ENCODE measurements around the gene CHRM1.

The CHRM1 gene

GRCh38 chr11:62925745-62926679, 4.8 kb upstream of the CHRM1 start:
- no peak for DNase-seq (ENCODE audit: low read depth)

- no peak for DNase-seq (ENCODE audit: low read depth)
These were observed 4.1 kb upstream of the CHRM1 start for GRCh38 chr11:62925308-62925707.

- DNase-seq (ENCODE audit: low read depth), result no peak
These were observed 2.6 kb upstream of the CHRM1 start for GRCh38 chr11:62923601-62924411.

GRCh38 chr11:62922653-62923431, 1.7 kb upstream of the CHRM1 start:
- DNase-seq (ENCODE audit: low read depth), result no peak

DNA sequence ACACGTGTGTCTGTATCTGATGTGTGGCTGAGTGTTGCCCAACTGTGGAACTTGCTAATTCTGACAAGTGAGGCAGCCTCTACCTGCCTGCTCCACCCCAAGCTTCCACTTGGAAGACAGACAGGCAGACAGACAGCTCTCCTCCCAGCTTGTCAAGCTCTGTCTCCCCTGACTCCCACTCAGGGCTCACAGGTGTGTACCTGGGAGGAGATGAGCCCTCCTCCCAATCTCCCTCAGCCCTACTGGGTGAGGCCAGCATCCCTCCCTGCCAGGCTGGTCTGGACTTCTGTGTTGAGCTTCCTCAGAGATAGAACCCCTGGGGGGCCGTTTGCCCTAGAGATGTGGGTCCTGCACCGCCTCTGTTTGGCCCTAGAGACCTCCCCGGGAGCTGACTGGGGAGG, 1.0 kb upstream of the CHRM1 start:
- DNase-seq (ENCODE audit: low read depth), result no peak

DNA sequence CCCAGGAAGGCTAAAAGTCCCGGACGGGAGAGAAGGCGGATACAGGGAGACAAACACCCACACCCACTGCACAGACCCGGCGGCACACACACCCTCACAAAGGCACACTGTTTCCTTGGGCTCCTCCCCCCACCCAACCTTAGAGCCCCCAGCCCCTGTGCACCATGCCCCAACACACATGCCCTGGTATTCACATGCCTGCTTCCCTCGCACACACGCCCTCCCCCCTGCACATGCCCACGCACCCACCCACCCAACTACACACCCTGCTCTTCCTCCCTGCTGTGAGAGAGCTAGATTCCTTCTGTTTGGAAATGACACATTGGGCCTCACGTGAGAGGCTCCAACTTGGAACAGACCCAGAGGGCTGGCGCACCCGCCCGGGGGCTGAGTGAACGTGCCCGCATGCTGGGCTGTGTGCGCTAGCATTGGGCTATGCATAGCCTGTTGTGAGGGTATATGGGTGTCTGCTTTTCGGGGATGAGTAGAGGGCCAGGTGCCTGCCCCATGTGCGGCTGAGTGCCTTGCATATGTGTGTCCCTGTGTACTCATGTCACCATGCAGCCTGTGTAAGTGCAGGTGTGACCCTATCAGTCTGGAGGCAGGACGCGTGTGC, 518 bp upstream of the CHRM1 start:
- DNase-seq (ENCODE audit: low read depth), result no peak

DNA sequence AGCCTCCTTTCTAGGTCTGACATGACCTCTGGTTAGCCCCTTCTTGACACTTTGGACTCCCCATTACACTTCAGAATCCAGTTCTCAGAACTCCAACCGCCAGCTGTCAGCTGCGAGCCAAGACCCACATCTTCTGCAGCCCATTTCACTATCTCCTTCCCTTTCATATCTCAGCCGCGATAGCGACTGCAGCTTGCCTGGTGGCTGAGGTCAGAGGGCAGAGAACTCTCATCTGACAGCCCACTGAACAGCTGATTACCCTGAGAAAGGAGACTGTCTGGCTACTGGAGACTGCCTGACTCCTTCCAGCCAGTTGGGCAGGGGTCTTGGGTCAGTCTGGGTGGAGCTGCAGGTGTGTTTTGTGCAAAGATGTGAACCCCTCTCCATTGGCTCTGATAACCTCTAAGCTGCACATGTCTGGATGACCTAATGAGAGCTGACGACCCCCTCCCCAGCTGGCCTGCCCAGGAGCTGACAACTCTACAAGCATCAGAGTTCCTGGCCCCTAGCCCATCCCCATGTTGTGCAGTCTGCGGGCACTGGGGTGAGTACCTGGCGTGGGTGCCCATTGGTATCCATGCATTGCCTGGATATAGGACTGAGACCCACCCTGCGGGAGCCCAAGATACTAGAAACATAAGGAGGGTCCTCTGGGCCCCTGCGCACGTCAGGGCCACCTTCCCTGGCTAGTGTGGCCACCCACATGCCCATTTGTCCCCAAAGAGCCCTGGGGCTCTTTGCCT, 1.1 kb downstream of the CHRM1 start:
- no peak for DNase-seq (ENCODE audit: low read depth)

DNA sequence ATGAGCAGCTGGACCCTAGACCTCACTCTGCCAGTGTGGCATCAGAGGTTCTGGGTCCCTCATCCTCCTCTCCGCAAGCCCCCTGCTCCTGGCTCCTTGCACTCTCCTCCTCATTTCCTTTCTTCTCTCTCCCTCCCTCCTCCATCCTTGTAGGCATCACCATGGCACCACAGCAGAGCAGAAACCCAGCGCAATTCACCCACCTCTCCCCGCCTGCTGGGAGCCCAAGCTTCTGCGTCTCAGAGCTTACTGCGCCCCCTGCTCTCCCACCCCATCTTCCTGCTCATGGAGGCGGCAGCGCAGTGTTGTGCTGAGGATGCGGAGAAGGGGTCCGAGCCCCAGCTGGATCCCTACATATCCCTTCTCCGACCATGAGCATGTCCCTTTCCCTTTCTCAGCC, 1.7 kb downstream of the CHRM1 start:
- no peak for DNase-seq (ENCODE audit: low read depth)

- DNase-seq (ENCODE audit: low read depth), result no peak
These were observed 2.6 kb downstream of the CHRM1 start for GRCh38 chr11:62918531-62918930.

GRCh38 chr11:62917906-62918502, 3.2 kb downstream of the CHRM1 start:
- DNase-seq (ENCODE audit: low read depth), result no peak

GRCh38 chr11:62914416-62914815, 6.7 kb downstream of the CHRM1 start:
- no peak for DNase-seq (ENCODE audit: low read depth)

DNA sequence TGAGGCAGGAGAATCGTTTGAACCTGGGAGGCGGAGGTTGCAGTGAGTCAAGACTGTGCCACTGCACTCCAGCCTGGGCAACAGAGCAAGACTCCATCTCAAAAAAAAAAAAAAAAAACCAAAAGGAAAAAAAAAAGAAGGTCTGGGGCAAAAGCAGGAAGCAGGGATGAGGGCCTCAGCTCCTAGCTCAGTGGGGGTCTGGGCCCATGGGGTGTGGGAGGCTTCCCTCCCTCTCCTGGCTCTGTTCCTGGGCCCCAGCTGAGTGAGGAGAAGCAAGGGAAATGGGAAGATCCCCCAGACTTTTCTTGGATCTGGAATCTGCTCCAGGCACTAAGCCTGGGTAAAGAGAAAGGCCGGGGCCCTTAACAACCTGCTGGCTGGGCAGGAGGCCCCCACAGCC, 8.9 kb downstream of the CHRM1 start:
- DNase-seq (ENCODE audit: low read depth), result no peak

- no peak for DNase-seq (ENCODE audit: low read depth)
These were observed 9.7 kb downstream of the CHRM1 start for GRCh38 chr11:62911137-62912130.

DNA sequence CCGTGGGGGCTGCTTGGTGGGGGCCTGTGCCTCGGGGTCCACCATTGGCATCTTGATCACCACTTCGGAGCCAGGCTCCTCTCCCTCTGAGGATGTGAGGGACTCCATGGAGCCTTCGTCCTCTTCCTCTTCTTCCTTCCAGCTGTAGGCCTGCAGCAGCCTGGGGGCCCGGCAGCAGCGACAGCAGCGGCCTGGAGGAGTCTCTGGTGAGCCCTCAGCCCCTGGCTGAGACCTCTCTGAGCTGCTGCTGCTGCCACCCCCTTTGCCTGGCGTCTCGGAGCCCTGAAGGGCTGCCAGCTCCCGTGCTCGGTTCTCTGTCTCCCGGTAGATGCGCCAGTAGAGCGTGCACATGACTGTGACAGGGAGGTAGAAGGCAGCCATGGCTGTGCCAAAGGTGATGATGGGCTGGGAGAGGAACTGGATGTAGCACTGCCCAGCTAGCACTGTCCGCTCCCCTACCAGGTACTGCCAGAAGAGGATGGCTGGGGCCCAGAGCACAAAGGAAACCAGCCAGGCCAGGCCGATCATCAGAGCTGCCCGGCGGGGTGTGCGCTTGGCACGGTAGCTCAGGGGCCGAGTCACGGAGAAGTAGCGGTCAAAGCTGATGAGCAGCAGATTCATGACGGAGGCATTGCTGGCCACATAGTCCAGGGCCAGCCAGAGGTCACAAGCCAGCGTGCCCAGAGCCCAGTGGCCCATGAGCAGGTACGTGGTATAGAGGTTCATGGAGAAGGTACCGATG, 10.9 kb downstream of the CHRM1 start:
- DNase-seq (ENCODE audit: low read depth), result no peak

GRCh38 chr11:62909107-62909894, 11.9 kb downstream of the CHRM1 start:
- DNase-seq (ENCODE audit: low read depth), result peak; percentile 54

GRCh38 chr11:62908468-62909072, 12.6 kb downstream of the CHRM1 start:
- DNase-seq (ENCODE audit: low read depth), result no peak

GRCh38 chr11:62905927-62906531, 15.1 kb downstream of the CHRM1 start:
- peak; percentile 67 for DNase-seq (ENCODE audit: low read depth)
